ENCODE measurements around the gene SERPINH1.

DNA sequence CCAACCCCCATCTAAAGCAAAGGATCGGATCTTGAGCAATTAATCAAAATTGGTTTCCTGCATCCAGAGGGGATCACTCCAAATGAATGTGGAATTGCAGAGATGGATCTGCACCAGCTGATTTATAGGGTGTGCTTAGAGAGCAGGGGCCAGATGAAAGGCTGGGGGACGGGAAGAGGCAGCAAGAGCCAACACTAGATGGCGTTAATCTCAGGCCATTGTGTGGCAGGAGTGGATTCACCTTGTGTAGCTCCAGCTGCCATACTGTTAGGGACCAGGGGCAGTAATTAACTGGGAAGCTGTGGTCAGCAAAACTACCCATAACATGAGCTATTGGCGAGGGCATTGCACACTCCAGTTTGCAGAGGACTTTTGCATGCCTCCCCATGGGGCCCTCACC lies 35.6 kb downstream of the SERPINH1 start:
- TF ChIP-seq, protein P1, sequence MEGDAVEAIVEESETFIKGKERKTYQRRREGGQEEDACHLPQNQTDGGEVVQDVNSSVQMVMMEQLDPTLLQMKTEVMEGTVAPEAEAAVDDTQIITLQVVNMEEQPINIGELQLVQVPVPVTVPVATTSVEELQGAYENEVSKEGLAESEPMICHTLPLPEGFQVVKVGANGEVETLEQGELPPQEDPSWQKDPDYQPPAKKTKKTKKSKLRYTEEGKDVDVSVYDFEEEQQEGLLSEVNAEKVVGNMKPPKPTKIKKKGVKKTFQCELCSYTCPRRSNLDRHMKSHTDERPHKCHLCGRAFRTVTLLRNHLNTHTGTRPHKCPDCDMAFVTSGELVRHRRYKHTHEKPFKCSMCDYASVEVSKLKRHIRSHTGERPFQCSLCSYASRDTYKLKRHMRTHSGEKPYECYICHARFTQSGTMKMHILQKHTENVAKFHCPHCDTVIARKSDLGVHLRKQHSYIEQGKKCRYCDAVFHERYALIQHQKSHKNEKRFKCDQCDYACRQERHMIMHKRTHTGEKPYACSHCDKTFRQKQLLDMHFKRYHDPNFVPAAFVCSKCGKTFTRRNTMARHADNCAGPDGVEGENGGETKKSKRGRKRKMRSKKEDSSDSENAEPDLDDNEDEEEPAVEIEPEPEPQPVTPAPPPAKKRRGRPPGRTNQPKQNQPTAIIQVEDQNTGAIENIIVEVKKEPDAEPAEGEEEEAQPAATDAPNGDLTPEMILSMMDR (IDR thresholded peaks at IDR 0.05; ENCODE audit: low read length): peak; percentile 75
- TF ChIP-seq EZH2 (IDR thresholded peaks at IDR 0.05; ENCODE audit: borderline replicate concordance, low read length): no peak

Measured in OCI-LY1 (cell line).